Hematopoietic multipotent progenitor cell treated with erythropoietin and hydrocortisone succinate and interleukin-3 and kit ligand, for 17 days (in vitro differentiated cells): Measurements from ENCODE around the gene MAP2K5.

Source experiments
- DNase-seq: peaks from one replicate; pipeline ENCODE4 v3.0.0-alpha.2; 2015; ENCODE audit warnings: low spot score

The MAP2K5 gene

GRCh38 chr15:67559576-67559975, 17.1 kb downstream of the MAP2K5 start:
- no peak for DNase-seq

- no peak for DNase-seq
Observed at GRCh38 chr15:67560320-67560719, 17.8 kb downstream of the MAP2K5 start.

GRCh38 chr15:67563092-67563491, 20.6 kb downstream of the MAP2K5 start:
- DNase-seq = no peak

GRCh38 chr15:67564021-67564967, 21.8 kb downstream of the MAP2K5 start:
- DNase-seq = no peak

GRCh38 chr15:67564968-67565345, 22.5 kb downstream of the MAP2K5 start:
- DNase-seq = no peak

- DNase-seq = no peak
Observed at GRCh38 chr15:67569668-67570067, 27.2 kb downstream of the MAP2K5 start.

- DNase-seq = no peak
Observed at GRCh38 chr15:67570875-67571647, 28.6 kb downstream of the MAP2K5 start.

GRCh38 chr15:67571648-67572415, 29.3 kb downstream of the MAP2K5 start:
- no peak for DNase-seq

GRCh38 chr15:67573194-67573593, 30.7 kb downstream of the MAP2K5 start:
- DNase-seq = no peak

- no peak for DNase-seq
Observed at GRCh38 chr15:67575039-67575502, 32.6 kb downstream of the MAP2K5 start.

GRCh38 chr15:67578020-67578600, 35.6 kb downstream of the MAP2K5 start:
- no peak for DNase-seq

GRCh38 chr15:67579164-67579563, 36.7 kb downstream of the MAP2K5 start:
- no peak for DNase-seq

- DNase-seq = no peak
Observed at GRCh38 chr15:67579967-67580366, 37.5 kb downstream of the MAP2K5 start.

- DNase-seq = no peak
Observed at GRCh38 chr15:67584157-67584556, 41.7 kb downstream of the MAP2K5 start.

- no peak for DNase-seq
Observed at GRCh38 chr15:67585681-67586080, 43.2 kb downstream of the MAP2K5 start.

GRCh38 chr15:67587331-67587730, 44.8 kb downstream of the MAP2K5 start:
- DNase-seq = no peak

- no peak for DNase-seq
Observed at GRCh38 chr15:67587754-67588153, 45.3 kb downstream of the MAP2K5 start.

- DNase-seq = no peak
Observed at GRCh38 chr15:67590191-67590590, 47.7 kb downstream of the MAP2K5 start.

GRCh38 chr15:67592245-67592644, 49.7 kb downstream of the MAP2K5 start:
- DNase-seq = no peak

GRCh38 chr15:67593562-67593961, 51.1 kb downstream of the MAP2K5 start:
- no peak for DNase-seq

GRCh38 chr15:67594770-67595169, 52.3 kb downstream of the MAP2K5 start:
- DNase-seq = no peak

- no peak for DNase-seq
Observed at GRCh38 chr15:67595572-67595971, 53.1 kb downstream of the MAP2K5 start.
